GM20000 (cell line): ENCODE results near the gene CLTA.

Source experiments
- DNase-seq: peaks from one replicate; pipeline ENCODE4 v3.0.0; 2012; ENCODE audit warnings: low spot score
- TF ChIP-seq, protein P1 (sequence below): IDR thresholded peaks from 2 replicates; pipeline ENCODE4 v1.5.1; 2012; ENCODE audit warnings: mild to moderate bottlenecking, control low read depth; ENCODE audit errors: extremely low read depth, missing control alignments

The CLTA gene

DNA sequence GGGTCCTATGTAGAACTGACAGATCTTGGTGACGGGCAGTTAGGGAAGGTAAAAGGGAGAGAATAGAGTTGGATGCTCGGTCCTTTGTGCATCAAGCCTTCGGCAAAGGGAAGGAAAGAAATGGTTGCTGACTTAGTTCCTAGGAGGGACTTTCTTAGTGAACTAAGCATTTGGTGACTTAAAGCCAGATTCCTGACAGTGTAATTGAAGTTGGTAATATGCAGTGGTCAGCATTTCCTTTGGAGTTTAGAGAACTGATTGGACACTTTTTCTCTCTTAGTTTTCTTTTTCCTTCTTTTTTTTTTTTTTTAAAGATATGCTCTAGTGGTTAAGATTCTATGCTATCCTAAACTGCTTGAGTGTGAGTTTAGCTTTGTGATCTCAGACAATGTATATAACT lies 2.3 kb downstream of the CLTA start:
- TF ChIP-seq, protein P1, sequence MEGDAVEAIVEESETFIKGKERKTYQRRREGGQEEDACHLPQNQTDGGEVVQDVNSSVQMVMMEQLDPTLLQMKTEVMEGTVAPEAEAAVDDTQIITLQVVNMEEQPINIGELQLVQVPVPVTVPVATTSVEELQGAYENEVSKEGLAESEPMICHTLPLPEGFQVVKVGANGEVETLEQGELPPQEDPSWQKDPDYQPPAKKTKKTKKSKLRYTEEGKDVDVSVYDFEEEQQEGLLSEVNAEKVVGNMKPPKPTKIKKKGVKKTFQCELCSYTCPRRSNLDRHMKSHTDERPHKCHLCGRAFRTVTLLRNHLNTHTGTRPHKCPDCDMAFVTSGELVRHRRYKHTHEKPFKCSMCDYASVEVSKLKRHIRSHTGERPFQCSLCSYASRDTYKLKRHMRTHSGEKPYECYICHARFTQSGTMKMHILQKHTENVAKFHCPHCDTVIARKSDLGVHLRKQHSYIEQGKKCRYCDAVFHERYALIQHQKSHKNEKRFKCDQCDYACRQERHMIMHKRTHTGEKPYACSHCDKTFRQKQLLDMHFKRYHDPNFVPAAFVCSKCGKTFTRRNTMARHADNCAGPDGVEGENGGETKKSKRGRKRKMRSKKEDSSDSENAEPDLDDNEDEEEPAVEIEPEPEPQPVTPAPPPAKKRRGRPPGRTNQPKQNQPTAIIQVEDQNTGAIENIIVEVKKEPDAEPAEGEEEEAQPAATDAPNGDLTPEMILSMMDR = no peak
- no peak for DNase-seq

DNA sequence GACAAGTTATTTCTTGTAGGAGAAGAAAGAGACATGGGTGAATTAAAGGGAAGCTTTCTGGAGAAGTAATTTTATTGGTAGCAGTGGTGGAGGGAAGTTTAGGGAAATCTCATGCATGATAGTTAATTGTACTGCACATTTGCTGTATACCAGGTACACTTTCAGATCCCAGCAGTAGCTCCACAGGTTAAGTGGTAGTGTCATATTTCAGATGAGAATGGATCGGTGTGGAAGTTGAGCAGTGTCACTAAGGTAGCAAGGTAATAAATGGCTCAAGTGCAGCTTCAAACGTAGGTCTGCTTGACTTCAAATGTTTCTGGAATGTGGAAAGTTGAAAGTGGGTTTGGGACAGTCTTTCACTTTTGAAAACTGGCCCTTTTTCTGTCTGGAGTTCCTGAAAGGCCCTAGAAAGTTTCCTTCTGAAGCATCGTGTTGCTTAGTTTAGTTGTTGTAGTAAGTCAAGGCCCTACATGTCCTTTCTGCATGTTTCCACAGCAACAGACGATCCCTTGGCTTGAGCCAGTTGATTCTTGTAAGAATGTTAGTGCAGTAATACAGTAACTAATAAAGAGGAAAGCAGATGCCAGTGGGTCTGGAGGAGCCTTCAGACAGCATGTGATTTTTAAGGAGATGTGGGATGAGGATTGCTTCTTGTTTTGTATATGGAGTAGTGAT lies 3.7 kb downstream of the CLTA start:
- TF ChIP-seq, protein P1 = no peak
- DNase-seq = no peak

DNA sequence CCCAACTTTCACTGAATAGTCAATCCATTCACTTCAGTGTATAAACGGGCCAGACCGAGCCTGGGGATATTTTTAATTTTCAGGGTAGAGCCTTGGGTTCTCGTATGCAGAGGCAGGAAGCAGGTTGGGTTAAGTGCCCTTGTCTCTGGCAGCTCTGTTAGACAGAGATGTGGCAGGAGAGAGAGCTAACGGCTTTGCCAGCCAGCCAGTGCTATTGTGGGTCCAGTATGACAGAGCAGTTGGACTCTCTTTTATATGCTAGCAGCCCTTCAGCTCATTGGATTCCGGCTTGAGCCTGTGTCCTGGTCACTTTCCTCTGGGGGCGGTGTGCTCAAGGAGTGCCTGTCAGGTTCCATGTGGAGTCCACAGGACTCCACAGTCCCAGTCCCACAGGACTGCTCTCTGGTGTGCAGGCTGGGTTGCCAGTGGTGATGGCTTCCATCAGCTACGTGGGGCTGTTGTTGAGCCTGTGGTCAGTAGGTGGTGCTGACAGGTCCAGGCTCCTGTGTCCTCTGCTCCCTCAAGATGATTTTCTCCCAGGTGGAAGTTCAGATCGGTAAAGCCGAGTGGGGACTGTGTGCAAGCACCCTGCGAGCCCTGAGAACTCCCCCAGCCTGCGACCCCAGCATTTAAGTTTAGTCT lies 14.3 kb downstream of the CLTA start:
- DNase-seq = no peak

DNA sequence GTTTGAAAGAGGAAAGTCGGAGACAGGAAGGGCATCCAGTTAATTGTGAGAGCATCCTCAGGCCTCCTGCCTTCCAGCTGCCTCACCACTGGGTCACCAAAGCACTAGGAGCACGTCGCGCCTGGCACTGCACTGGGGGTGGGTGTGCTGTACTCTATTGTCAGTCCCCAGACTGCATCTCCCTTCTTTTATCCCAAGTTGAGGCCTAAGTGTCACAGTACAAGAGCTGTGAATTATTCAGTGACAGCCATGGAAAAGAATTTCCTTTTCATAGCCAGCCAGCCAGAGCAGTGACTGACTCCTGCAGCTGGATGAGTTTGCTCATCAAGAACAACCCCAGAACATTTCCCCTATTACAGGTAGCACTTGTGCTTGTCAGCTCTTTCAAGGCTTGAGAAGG lies 16.3 kb downstream of the CLTA start:
- TF ChIP-seq, protein P1 = no peak
- no peak for DNase-seq

More for the DNA sequence above, 14.3 kb downstream of the CLTA start:
- TF ChIP-seq, protein P1 = no peak

DNA sequence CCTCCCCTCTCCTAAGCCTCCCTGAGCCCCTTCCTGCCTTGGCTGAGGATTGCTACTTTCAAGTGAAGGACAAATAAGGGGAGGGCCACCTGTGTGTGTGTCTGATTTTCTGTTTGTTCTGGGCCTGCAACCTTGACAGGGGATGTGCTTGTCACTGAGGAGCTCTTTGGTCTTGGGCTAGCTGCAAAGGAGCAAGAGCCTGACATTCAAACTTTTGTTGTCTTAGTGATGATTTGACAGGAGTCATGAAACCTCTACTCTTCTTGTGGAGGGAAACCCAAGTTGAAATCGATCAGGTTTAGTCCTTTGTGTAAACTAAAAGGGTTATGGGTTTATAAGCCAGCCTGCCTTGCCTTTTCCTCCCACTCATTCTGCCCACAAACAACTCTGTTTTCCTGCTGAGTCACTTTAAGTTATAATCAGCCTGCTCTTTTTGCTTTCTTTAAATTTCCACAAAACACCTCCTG lies 16.9 kb downstream of the CLTA start:
- DNase-seq = no peak
- TF ChIP-seq, protein P1 = no peak

DNA sequence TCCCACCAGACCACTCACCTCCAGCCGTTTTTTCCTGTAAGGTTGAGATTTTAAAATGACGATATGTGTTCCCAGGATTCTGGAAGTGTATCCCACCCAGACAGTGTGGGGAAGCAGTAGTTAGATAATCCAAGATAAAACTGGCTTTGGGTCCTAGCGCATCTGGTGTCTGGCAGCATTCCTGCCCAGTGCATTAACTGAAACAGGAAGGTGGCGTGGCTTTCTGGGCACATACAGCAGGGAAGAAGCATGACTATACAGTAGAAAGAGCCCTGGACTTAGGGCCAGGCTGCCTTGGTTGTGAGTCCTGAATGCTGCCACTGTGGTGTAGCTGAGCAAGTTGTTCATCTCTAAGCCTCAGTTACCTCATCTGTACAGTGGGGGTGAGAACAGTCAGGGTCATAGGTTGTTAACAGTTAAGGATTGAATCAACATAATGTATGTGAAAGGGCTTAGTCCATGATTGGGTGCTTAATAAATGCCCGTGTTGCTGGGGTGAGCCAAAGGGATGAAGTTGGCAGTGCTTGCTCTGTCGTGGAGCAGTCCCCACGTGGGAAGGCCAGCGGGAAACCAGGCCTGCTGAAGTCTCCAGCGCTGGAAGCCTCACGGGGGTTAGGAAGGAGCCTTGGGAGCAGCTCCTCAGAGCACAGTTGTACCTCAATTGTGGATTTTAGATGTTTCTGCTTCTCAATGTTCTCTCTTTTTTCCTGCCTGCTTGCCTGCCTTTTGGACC lies 18.0 kb downstream of the CLTA start:
- no peak for DNase-seq

More for the DNA sequence above, 18.0 kb downstream of the CLTA start:
- TF ChIP-seq, protein P1 = no peak
